UCSD-AML1 (cell line): Measurements from ENCODE around the gene MICALL2.

Source experiments
- DNase-seq: peaks from one replicate; lab custom pipeline; 2025; ENCODE audit not compliant: unreplicated experiment; lab: John Stamatoyannopoulos, UW

MICALL2 gene

GRCh38 chr7:1396195-1396594, 63.1 kb downstream of the MICALL2 start:
- DNase-seq: no peak

GRCh38 chr7:1395211-1396070, 63.8 kb downstream of the MICALL2 start:
- DNase-seq: no peak

- DNase-seq: no peak
Observed at GRCh38 chr7:1394371-1394770, 64.9 kb downstream of the MICALL2 start.

- no peak for DNase-seq
Observed at GRCh38 chr7:1393421-1393820, 65.8 kb downstream of the MICALL2 start.

- DNase-seq: no peak
Observed at GRCh38 chr7:1392556-1392955, 66.7 kb downstream of the MICALL2 start.

GRCh38 chr7:1391449-1391848, 67.8 kb downstream of the MICALL2 start:
- DNase-seq: no peak

GRCh38 chr7:1388703-1389335, 70.5 kb downstream of the MICALL2 start:
- DNase-seq: no peak

- DNase-seq: no peak
Observed at GRCh38 chr7:1388021-1388702, 71.1 kb downstream of the MICALL2 start.

- DNase-seq: no peak
Observed at GRCh38 chr7:1387261-1387660, 72.0 kb downstream of the MICALL2 start.

GRCh38 chr7:1386623-1387220, 72.5 kb downstream of the MICALL2 start:
- DNase-seq: no peak

GRCh38 chr7:1385809-1386622, 73.3 kb downstream of the MICALL2 start:
- no peak for DNase-seq

- no peak for DNase-seq
Observed at GRCh38 chr7:1385086-1385808, 74.0 kb downstream of the MICALL2 start.
